Gastrocnemius medialis (tissue), 4 donors: Measurements from ENCODE around the gene MMD2.
"Not testable (repeated sequence)": the region's sequence is repeated elsewhere in the genome, so short reads cannot be mapped to it uniquely, and the experiment has no call there.

Experiments
- POLR2A ChIP-seq, 2 donors: fragments of 450-650 bp; IDR thresholded peaks; one replicate each; pipeline ENCODE4 v1.6.1; 2017; ENCODE audit warnings: antibody characterized with exemption in 2 of 2, mild to moderate bottlenecking in 2 of 2, moderate library complexity in 2 of 2
- TF ChIP-seq, protein P1 (sequence below), 5 experiments: fragments of 450-650 bp in 3 of 5; fragments of 200-600 bp in 2 of 5; sonication (generic) in 2 of 5; IDR thresholded peaks in 4 of 5; conservative IDR thresholded peaks in 1 of 5; 1 replicate in 4 of 5; 2 replicates in 1 of 5; pipeline ENCODE4 v1.5.1; 2016 to 2019; ENCODE audit warnings: antibody characterized with exemption in 5 of 5, mild to moderate bottlenecking in 3 of 5, moderate library complexity in 3 of 5

DNA sequence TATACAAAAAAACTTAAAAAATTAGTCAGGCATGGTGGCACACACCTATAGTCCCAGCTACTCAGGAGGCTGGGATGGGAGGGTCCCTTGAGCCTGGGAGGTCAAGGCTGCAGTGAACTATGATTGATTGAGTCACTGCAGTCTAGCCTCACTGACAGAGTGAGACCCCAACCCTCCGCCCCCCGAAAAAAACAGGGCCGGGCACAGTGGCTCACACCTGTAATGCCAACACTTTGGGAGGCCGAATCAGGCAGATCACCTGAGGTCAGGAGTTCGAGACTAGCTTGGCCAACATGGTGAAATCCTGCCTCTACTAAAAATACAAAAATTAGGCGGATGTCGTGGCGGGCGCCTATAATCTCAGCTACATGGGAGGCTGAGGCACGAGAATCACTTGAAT is 13.5 kb upstream of the MMD2 start:
- TF ChIP-seq, protein P1, sequence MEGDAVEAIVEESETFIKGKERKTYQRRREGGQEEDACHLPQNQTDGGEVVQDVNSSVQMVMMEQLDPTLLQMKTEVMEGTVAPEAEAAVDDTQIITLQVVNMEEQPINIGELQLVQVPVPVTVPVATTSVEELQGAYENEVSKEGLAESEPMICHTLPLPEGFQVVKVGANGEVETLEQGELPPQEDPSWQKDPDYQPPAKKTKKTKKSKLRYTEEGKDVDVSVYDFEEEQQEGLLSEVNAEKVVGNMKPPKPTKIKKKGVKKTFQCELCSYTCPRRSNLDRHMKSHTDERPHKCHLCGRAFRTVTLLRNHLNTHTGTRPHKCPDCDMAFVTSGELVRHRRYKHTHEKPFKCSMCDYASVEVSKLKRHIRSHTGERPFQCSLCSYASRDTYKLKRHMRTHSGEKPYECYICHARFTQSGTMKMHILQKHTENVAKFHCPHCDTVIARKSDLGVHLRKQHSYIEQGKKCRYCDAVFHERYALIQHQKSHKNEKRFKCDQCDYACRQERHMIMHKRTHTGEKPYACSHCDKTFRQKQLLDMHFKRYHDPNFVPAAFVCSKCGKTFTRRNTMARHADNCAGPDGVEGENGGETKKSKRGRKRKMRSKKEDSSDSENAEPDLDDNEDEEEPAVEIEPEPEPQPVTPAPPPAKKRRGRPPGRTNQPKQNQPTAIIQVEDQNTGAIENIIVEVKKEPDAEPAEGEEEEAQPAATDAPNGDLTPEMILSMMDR (IDR thresholded peaks at IDR 0.05 in 4 of 5, conservative IDR thresholded peaks at IDR 0.05 in 1 of 5), result not testable (repeated sequence)
- TF ChIP-seq POLR2A (IDR thresholded peaks at IDR 0.05), result not testable (repeated sequence)
